Calu3 (cell line): ENCODE measurements around the gene RAPSN. TPM values are rescaled to one million over a fixed set of nuclear protein-coding genes. Genes with fewer than 3 reads are reported as not detected.

Experiments used
- BruUV-seq: library from RNA; stranded (reverse); fragments of 400-500 nt; replicated peaks from 2 replicates; lab custom pipeline; 2021; lab: Mats Ljungman, UMichigan
- CTCF ChIA-PET: fragments of 300-600 bp; sonication (Branson Sonifier 250); formaldehyde crosslinking; loops from one replicate; lab custom pipeline; 2022; ENCODE audit warnings: antibody characterized with exemption; lab: Charles Lee
- DNase-seq: peaks from one replicate; pipeline ENCODE4 v3.0.0; 2022
- H3K27ac Mint-ChIP-seq: one replicate; pipeline ENCODE4 v1.8.0; 2022; ENCODE audit warnings: mixed read lengths; ENCODE audit not compliant: unreplicated experiment
- H3K27me3 Mint-ChIP-seq: one replicate; pipeline ENCODE4 v1.8.0; 2022; ENCODE audit warnings: mixed read lengths; ENCODE audit not compliant: unreplicated experiment
- H3K36me3 Mint-ChIP-seq: one replicate; pipeline ENCODE4 v1.8.0; 2022; ENCODE audit warnings: mild to moderate bottlenecking, moderate library complexity, mixed read lengths; ENCODE audit not compliant: insufficient read depth, unreplicated experiment
- H3K4me1 Mint-ChIP-seq: one replicate; pipeline ENCODE4 v1.8.0; 2022; ENCODE audit warnings: mild to moderate bottlenecking, low read depth, mixed read lengths; ENCODE audit not compliant: unreplicated experiment
- H3K4me3 Mint-ChIP-seq: one replicate; pipeline ENCODE4 v1.8.0; 2022; ENCODE audit warnings: mild to moderate bottlenecking, low read depth, moderate library complexity, mixed read lengths; ENCODE audit not compliant: unreplicated experiment
- H3K9me3 Mint-ChIP-seq: one replicate; pipeline ENCODE4 v1.8.0; 2022; ENCODE audit warnings: low read depth, mixed read lengths; ENCODE audit not compliant: unreplicated experiment
- CTCF ChIP-seq: fragments of 200-600 bp; IDR thresholded peaks from one replicate; pipeline ENCODE4 v1.8.0; 2022; ENCODE audit warnings: antibody characterized with exemption; ENCODE audit not compliant: unreplicated experiment
- intact Hi-C: fragments of 100-400 bp; cut with micrococcal nuclease; formaldehyde crosslinking; loops from one replicate; pipeline ENCODE4 v1.10.0; 2022; ENCODE audit not compliant: unreplicated experiment
- total RNA-seq: library from RNA; stranded (reverse); gene quantifications from 2 replicates; pipeline ENCODE4 v1.2.3, GENCODE V29; 2022

Gene RAPSN
- total RNA-seq, 1 experiment from 2014 or later, result 1.8 TPM

DNA sequence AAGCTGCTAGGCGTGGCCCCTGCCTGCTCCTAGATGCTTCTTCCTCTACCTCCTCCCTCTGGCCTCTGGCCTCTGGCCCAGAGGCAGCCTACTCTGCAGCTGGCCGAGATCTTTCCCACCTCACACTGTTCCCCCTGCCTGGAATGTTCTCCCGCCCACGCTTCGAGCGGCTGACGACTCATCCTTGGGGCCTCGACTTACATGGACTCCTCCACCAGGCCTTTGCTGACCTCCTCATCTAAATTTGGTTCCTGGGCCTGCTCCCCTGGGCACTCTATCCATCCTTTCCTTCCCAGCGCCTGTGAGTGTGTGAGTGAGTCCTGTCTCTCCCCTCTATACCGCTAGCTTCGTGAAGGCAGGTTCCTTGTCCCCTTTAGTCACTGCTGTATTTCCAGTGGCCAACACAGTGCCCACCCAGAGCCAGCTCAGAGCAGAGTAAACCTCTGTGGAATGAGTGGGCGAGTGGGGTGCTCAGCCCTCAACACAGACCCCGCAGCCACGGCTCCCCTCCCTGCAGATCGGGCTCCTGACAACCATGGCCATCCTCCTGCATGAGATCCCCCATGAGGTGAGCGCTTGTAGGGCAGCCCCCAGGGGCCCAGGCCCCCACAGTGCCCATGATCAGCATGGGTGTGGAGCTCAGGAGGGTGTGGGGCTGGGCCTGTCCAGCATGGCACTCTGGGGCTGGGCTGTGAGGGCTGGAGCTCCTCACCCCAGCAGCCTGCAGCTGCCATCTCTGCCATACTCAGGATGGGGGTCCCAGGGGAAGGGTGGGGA lies 34.8 kb downstream of the RAPSN start:
- CTCF ChIA-PET, result no interaction called here

GRCh38 chr11:47413351-47413750 lies 35.6 kb downstream of the RAPSN start:
- peaks cover 38% of the 10 kb centered on the region for H3K36me3 Mint-ChIP-seq
- intact Hi-C loops, result no loop called here
- no peak overlapping the region for H3K4me3 Mint-ChIP-seq
- H3K27me3 Mint-ChIP-seq, result no peaks in the 10 kb centered on the region
- H3K4me1 Mint-ChIP-seq, result peaks cover 10% of the 10 kb centered on the region
- H3K9me3 Mint-ChIP-seq, result no peaks in the 10 kb centered on the region
- no peak for DNase-seq
- no TSS peak for BruUV-seq
- CTCF ChIA-PET, result no interaction called here
- no peak for TF ChIP-seq CTCF
- no peak overlapping the region for H3K27ac Mint-ChIP-seq

More for the DNA sequence above, 34.8 kb downstream of the RAPSN start:
- Mint-ChIP-seq H3K9me3 (no peaks in the 10 kb centered on the region), H3K27ac (no peak overlapping the region), H3K36me3 (peaks cover 37% of the 10 kb centered on the region), H3K4me1 (peaks cover 10% of the 10 kb centered on the region), H3K4me3 (no peak overlapping the region), H3K27me3 (no peaks in the 10 kb centered on the region)
- no TSS peak for BruUV-seq
- TF ChIP-seq CTCF, result no peak
- intact Hi-C loops, result no loop called here
- no peak for DNase-seq

GRCh38 chr11:47411884-47412746 lies 36.8 kb downstream of the RAPSN start:
- TF ChIP-seq CTCF, result peak; percentile 78
- Mint-ChIP-seq H3K36me3 (peaks cover 41% of the 10 kb centered on the region), H3K4me3 (no peak overlapping the region), H3K27ac (no peak overlapping the region), H3K4me1 (peaks cover 15% of the 10 kb centered on the region), H3K9me3 (no peaks in the 10 kb centered on the region), H3K27me3 (no peaks in the 10 kb centered on the region)
- BruUV-seq, result no TSS peak
- CTCF ChIA-PET, result interaction anchor here (0.8 kb wide), 1 partner anchor 14 kb away, joined by 3 read pairs; the partner anchor contains the start of gene PSMC3
- intact Hi-C loops, result no loop called here
- DNase-seq, result peak; percentile 72

DNA sequence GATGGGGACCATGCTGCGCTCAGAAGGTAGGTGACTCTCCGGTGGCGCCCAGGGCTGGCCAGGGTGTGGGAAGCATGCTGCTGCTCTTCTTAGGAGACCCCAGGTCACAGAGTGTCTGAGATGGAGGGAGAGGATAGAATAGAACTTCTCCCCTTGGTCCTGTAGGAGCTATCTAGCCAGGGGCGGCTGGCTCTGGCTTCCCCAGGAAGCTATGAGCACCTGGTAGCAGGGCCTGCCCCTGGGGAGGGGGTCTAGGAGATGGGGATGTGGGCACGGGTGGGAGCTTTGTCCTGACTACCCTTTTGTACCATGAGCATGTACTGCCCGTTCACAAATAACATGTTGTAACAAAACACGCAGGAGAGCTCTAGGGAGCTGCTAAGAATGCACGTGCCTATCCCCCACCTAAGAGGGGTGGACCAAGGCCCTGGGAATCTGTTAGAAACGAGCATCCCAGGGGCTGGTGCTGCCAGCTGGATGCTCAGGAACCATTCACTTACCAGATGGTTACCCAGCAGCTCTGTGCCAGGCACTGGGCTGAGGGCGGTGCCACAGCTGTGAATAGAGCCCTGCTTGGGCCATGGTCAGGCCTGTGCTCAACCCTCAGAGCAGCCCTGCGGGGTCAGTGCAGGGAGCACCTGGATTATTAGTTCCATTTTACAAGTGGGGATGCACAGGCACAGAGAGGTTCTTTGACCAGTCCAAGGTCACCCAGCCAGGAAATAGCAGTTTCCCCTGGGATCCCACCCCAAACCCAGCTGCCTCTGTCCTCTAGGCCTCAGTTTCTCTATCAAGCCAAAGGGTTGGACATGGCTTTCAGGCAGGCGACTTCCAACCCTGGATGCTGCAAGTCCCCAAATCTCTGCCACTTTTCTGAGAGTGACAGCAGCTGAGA lies 38.3 kb downstream of the RAPSN start:
- Mint-ChIP-seq H3K36me3 (peaks cover 29% of the 10 kb centered on the region), H3K27ac (no peak overlapping the region), H3K4me1 (peaks cover 19% of the 10 kb centered on the region), H3K27me3 (no peaks in the 10 kb centered on the region), H3K9me3 (no peaks in the 10 kb centered on the region), H3K4me3 (no peak overlapping the region)
- intact Hi-C loops, result no loop called here
- TF ChIP-seq CTCF, result no peak
- CTCF ChIA-PET, result no interaction called here
- DNase-seq, result no peak
- BruUV-seq, result no TSS peak
